GM21737 (cell line): ENCODE data around the gene CDK13.

Experiments
- ATAC-seq: cut with Tn5 transposase; IDR thresholded peaks from one replicate; pipeline ENCODE4 v1.9.1; 2021; ENCODE audit warnings: mild to moderate bottlenecking, moderate library complexity; ENCODE audit not compliant: unreplicated experiment

Gene CDK13

DNA sequence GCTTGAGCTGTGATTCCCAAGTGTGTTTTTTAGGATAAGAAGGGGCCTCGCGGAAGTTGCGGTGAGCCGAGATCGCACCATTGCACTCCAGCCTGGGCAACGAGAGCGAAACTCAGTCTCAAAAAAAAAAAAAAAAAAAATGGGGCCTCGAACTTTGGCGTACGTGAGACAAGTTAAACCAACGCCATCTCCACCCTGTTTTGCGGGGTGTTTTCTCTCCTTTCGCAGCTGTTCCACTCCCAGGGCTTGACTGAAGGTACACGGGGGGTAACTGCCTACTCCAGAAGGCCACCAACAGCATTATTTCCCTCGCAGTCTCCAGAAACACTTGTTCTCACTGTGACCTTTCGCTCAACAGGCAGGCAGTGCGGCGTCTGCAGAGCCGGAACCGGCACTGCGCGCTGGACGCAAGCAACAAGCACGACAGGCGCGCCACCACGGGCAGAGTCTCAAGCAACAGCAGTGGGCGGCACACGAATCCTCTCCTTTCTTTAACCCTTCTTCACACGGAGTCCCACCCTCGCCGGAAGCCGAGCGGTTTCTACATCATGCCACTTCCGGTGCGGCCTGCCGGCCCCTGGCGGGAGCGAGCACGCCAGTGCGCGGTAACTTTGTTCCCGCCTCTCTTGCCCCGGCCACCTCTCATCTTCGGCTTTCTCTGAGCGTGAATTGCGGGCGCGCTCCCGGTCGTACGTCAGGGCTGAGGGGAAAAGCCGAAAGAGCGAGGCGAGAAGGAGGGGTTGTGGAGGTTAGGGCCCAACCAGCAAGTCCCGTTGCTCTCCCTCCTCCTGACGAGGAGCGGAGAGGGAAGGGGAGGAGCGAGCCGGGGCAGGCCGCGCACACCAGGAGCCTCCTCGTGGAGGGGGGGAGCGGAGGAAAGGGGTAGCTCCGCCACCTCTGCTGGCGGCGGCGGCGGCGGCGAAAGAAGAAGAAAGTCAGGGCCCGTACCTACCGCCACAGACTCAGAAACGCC is 814 bp upstream of the CDK13 start:
- ATAC-seq, result peak; percentile 63

- ATAC-seq, result no peak
Measured at GRCh38 chr7:39950473-39951225, 593 bp downstream of the CDK13 start.

- peak; percentile 23 for ATAC-seq
Measured at GRCh38 chr7:39951226-39952194, 1.5 kb downstream of the CDK13 start.

DNA sequence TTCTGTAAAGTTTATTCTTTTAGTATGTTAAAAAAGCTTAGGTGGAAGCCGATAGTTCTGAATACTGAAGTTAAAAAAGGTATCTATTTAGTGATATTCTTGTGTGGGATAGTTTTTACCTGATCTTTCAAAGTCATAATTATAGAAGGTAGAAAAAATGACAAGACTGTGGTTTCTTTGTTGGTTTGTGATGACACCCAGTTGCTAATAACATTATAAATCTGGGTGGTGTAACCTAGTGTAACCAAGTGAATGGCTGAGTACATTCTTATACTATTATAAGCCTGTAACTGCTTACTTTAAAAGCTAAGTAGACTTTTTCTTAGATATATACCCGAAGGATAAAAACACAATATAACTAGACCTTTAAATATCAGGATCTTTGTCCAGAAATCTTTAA is 2.3 kb downstream of the CDK13 start:
- no peak for ATAC-seq

DNA sequence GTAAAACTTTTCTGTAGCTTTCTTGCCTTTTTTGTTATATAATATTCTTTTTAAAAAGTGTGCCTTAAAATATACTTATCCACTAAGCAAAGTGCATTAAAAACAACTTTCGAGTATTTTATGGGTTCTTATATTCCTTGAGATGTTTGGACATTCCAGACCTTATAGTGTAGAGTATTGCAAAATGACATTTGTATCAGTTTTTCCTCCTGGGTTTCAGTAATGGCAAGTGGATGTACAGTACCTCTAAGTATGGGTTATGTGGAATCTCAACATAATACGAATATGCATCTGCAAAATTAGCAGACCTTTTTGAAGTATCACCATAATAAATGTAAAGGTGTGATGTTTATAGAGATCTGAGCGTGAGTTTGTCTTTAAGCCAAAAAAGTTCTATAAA is 2.7 kb downstream of the CDK13 start:
- ATAC-seq, result no peak

GRCh38 chr7:39954694-39955093 is 4.6 kb downstream of the CDK13 start:
- ATAC-seq, result no peak

GRCh38 chr7:39958038-39958437 is 8.0 kb downstream of the CDK13 start:
- no peak for ATAC-seq

- ATAC-seq, result no peak
Measured at GRCh38 chr7:39967406-39968161, 17.5 kb downstream of the CDK13 start.

- no peak for ATAC-seq
Measured at GRCh38 chr7:39969431-39969830, 19.4 kb downstream of the CDK13 start.

DNA sequence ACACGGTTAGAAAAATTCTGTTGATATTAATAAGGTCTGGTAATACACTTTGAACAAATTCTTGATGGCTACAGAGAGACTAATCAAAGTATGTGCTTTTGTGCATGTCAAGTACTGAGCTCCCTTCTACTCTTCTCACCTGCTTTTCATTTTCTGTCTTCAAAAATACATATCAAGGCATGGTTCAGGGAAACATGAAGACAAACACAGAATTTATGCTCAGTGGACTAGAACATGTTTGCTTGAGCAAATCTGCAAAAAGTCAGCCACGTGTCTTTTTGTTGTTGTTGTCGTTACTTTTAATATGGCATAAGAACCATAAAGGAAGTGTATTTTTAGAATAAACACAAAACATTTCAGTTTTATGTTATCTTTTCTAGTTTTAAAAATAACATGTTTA is 21.9 kb downstream of the CDK13 start:
- ATAC-seq, result peak; percentile 71

DNA sequence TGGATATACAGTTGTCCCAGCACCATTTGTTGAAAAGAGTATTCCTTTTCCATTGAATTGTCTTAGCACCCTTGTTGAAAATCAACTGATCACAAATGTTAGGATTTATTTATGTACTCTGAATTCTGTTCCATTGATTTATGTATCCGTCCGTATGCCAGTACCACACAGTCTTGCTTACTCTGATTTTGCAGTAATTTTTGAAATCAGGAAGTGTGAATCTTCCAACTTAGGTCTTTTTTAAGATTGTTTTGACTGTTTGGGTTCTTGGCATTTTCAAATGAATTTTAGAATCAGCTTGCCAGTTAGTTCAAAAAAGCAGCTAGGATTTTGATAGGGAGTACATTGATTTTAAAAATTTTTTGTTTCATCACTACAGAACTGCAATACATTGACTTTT is 23.7 kb downstream of the CDK13 start:
- no peak for ATAC-seq

DNA sequence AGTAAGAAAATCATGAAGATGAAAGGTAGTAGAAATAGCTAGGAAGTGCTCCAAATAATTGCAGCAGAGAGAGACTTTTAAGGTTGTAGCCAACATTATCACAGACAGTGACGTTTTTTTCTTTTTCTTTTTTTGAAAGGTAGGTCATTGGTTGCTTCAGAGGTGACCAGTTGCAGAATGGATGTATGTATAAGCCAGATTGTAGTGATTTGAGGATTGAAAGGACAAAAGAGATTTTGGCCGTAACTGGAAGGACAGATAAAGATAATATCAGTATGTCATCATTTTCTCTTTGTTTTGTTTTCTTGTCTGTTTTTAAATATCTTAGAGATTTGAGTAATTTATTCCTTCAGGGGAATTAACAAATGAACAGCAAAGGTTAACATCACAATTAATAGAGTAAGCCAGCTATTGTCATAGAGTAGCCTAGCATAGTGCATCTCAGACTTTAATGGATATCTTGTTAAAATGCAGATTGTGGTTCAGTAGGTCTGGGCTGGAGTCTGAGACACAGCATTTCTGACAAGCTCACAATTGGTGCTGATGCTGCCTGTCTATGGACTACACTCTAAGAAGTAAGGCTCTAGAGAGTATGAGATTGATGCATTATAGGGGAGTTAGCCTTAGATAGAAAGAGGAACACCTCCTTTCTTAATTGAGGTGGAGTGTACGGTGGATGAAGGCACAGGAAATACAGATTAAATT is 28.3 kb downstream of the CDK13 start:
- no peak for ATAC-seq

DNA sequence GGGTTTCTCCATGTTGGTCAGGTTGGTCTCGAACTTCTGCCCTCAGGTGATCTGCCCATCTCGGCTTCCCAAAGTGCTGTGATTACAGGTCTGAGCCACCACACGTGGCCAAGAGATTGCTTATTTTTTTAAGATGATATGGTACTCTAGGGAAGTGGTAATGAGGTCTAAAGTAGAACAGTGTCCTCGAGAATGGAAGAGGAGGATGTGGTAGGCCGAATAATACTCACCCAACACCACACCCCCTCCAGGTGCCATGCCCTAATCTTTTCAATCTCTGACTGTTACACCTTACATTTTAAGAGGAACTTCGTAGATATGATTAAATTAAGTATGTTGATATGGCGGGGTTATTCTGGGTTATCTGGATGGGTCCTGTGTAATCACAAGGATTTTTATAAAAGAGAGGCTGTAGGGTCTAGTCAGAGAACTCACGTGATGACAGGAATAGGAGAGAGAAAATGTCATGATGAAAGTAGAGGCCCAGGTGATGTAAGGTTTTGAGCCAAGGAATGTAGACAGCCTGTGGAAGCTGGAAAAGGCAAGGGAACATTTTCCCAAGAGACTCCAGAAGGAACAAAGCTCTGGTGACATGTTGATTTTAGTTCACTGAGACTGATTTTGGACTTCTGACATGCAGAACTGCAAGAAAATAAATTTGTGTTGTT is 29.5 kb downstream of the CDK13 start:
- ATAC-seq, result no peak

DNA sequence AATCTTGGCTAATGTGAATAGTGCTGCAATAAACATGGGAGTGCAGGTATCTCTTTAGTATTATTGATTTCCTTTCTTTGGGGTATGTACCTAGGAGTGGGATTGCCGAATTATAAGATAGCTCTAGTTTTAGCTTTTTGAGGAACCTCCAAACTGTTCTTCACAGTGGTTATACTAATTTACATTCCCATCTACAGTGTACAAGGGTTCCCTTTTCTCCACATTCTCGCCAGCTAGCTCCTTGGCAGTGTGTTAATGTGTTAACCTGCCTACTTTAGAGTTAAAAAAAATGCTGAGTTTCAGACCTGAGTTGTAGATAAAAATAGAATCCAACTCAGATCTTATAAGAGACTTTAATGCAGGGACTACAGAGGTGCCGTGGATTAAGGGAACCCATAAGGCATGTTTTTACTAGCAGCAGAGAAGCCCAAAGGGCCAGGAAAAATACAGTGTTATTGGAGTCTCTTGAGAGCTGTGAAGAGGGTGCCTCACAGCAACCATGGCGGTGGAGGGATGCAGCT is 35.4 kb downstream of the CDK13 start:
- ATAC-seq, result no peak

GRCh38 chr7:39987641-39988347 is 37.7 kb downstream of the CDK13 start:
- ATAC-seq, result no peak

DNA sequence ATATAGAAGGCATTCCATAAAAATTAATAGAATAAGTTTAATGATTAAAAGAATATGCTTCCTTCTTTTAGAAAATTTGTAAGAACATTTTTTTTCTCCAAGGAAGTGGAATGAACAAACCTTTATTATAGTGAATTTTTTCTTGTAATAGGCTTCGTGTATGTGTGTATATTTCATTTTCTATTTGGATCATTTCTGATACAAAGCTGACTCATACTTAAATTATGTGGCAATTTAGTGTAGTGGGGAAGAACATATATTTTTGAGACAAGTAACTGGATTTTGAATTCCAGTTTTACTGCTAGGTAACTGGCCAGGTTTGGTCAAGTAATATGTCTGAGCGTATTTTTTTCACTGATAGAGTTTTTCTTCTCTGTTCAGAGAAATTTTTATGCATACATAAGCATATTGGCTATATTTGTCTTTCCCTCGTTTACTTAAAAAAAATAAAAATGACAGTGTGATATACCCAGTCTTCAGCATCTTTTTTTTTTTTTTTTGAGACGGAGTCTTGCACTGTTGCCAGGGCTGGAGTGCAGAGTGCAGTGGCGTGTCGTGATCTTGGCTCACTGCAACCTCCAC is 50.8 kb downstream of the CDK13 start:
- ATAC-seq, result no peak

- ATAC-seq, result no peak
Measured at GRCh38 chr7:40001649-40002048, 51.6 kb downstream of the CDK13 start.

DNA sequence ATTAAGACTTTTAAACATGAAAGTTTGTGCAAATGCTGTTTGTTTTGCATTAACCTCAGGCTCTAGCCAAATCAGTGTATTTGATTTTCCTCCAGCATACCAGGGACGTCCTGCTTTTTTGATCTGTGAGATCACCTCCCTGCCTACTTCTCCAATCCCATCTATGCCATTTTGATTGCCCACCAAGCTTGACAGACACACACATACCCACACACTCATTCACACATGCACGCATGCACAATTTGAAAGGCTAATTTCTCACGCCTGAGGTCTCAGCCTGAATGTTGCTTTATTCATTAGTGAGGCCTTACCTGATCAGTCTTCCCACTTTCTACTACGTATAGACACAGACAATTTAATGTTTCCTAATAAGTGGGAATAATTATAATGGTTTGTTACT is 53.5 kb downstream of the CDK13 start:
- no peak for ATAC-seq
